ENCODE measurements around the gene KATNIP. TPM values are rescaled to one million over a fixed set of nuclear protein-coding genes. Genes with fewer than 3 reads are reported as not detected.

The KATNIP gene
- total and polyA plus RNA-seq, 2 of the 13 experiments (the other 11 are each of a cell fraction or from before 2014, with no cell fraction given), result 9.7 to 12.0 TPM

DNA sequence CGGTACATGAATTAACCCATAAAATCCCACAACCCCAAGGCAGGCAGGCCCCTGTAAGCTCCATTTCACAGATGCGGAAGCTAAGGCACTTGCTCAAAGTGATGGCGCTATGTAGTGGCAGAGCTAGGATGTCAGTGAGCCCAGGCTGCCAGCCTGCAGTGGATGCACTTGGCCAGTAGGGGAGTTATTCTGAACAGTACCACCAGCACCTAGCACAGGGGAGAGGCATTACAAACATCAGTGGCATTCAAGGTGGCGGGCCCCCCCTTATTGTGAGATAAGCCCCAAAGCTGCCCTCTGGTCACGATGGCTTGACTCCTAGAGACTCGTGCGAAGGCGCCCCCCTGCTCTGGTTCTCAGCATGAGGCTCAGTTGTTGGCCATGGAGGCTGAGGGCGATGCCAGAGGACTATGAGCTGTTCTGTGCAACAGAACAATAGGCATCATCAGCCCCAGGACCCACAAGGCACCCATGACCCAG lies 34.0 kb upstream of the KATNIP start (continued):
- TF ChIP-seq ZNF616 (CRISPR knock-in tag; IDR thresholded peaks at IDR 0.05; ENCODE audit: low read depth) (no peak), KLF6 (CRISPR knock-in tag; IDR thresholded peaks at IDR 0.05) (no peak), NR2F2 (IDR thresholded peaks at IDR 0.05; ENCODE audit: borderline replicate concordance, low read depth) (no peak), MATR3 (CRISPR knock-in tag; IDR thresholded peaks at IDR 0.05) (no peak), KMT2B (CRISPR knock-in tag; IDR thresholded peaks at IDR 0.05) (no peak), AGO2 (optimal IDR thresholded peaks at IDR 0.05; ENCODE audit: low read depth, low read length) (peak; percentile 38), EED (CRISPR knock-in tag; IDR thresholded peaks at IDR 0.05) (no peak), ZFP90 (CRISPR knock-in tag; IDR thresholded peaks at IDR 0.05; ENCODE audit: borderline replicate concordance) (no peak), ZNF430 (CRISPR knock-in tag; IDR thresholded peaks at IDR 0.05) (no peak), NFKB2 (CRISPR knock-in tag; IDR thresholded peaks at IDR 0.05; ENCODE audit: borderline replicate concordance) (no peak)
- TF ChIP-seq, protein P1, sequence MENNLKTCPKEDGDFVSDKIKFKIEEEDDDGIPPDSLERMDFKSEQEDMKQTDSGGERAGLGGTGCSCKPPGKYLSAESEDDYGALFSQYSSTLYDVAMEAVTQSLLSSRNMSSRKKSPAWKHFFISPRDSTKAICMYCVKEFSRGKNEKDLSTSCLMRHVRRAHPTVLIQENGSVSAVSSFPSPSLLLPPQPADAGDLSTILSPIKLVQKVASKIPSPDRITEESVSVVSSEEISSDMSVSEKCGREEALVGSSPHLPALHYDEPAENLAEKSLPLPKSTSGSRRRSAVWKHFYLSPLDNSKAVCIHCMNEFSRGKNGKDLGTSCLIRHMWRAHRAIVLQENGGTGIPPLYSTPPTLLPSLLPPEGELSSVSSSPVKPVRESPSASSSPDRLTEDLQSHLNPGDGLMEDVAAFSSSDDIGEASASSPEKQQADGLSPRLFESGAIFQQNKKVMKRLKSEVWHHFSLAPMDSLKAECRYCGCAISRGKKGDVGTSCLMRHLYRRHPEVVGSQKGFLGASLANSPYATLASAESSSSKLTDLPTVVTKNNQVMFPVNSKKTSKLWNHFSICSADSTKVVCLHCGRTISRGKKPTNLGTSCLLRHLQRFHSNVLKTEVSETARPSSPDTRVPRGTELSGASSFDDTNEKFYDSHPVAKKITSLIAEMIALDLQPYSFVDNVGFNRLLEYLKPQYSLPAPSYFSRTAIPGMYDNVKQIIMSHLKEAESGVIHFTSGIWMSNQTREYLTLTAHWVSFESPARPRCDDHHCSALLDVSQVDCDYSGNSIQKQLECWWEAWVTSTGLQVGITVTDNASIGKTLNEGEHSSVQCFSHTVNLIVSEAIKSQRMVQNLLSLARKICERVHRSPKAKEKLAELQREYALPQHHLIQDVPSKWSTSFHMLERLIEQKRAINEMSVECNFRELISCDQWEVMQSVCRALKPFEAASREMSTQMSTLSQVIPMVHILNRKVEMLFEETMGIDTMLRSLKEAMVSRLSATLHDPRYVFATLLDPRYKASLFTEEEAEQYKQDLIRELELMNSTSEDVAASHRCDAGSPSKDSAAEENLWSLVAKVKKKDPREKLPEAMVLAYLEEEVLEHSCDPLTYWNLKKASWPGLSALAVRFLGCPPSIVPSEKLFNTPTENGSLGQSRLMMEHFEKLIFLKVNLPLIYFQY (CRISPR knock-in tag; IDR thresholded peaks at IDR 0.05; ENCODE audit: borderline replicate concordance), result no peak

Measured in HepG2 (cell line).